Stimulated activated CD8-positive, alpha-beta memory T cell treated with anti-CD3 and anti-CD28 coated beads, Interleukin-2, amount 100 ng/mL, for 48 hours (primary cell): ENCODE data around the gene CIDEB.
A peak's percentile ranks its signal among the peaks of the same experiment; 100 is the strongest.

ENCODE experiments used
- DNase-seq, 2 donors: peaks; one replicate each; pipeline ENCODE4 v3.0.0-alpha.2; 2020; ENCODE audit warnings: low read depth in 2 of 2

Gene CIDEB

DNA sequence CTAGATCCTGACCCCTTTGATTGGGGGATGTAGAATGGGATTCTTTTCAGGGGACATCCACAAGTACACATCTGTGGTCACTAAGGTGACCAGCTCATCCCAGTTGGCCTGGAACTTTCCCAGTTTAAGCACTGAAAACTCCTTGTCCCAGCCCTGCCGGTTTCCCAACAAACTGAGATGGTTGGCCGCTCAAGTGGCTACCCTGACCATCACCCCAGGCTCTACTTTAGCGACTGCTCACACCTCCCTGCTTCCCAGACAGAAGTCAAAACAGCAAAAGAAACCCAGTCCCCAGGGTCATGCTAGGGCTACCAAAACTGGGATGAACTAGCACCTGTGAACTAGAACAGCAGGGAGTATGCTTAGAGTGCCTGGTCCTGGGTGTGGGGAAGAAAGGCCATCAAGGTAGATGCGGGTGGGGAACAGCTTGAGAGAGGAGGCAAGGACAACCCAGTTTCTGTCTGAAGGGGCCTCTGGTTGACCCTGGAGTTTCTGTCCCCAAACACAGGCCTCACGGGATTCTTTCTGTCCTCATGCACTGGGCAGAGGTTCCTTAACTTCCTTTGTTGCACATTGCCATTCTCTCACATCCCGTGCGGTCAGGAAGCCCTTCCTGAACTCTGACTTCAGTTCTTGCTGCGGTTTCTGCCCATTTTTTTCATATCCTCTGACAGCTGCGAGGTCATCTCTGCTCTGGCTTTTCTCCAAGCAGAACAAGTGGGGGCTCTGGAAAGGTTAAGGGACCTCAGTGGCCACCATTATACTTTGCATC lies 5.1 kb upstream of the CIDEB start:
- no peak for DNase-seq

GRCh38 chr14:24311837-24312615 lies 4.2 kb upstream of the CIDEB start:
- DNase-seq = no peak

- peak; percentile 44 to 47 for DNase-seq
Observed at GRCh38 chr14:24310646-24311604, 3.1 kb upstream of the CIDEB start, which contains the start of gene LTB4R. Gene LTB4R (plus strand): TSS chr14:24311502. CDS start chr14:24315652, 4,150 bp downstream.

GRCh38 chr14:24310265-24310645 lies 2.5 kb upstream of the CIDEB start:
- no peak for DNase-seq

GRCh38 chr14:24309538-24310264 lies 1.9 kb upstream of the CIDEB start, which contains the start of gene LTB4R2:
Gene LTB4R2 (plus strand): TSS chr14:24310140. CDS start chr14:24310665, 525 bp downstream.
- DNase-seq = no peak

GRCh38 chr14:24308342-24309124 lies 756 bp upstream of the CIDEB start:
- no peak for DNase-seq

DNA sequence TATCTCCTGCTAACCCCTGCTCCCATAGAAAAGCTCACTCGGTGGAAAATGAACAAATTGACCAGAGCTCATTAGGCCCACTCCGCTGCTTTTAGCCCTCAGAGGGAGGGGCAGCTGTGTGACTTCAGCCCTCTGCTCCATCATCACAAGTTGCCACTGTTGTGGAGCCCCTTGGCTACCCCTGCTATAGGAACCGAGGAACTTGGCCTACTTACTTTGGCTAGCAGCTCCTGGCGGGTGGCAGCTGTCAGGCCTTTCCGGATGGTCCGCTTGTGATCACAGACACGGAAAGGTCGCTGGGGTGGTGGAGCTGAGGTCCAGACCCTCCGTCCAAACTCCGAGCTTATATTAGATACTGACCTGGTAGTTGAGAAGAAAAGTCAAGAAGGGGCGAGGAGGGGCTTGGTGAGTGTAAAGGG lies 612 bp downstream of the CIDEB start:
- DNase-seq = no peak

DNA sequence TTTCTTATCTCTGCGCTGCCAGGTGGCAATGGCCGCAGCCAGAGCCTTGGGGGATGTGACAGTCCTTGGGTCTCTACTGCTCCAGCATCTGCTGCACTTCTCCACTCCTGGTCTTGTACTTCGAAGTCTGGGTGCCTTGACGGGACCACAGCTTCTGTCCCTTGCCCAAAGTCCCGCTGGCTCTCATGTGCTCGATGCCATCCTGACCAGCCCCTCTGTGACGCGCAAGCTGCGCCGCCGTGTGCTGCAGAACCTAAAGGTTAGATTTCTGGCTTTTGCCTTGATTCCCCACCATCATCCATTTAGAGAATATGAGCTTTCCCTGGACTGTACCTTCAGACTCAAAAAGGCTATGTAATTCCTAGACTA lies 3.8 kb downstream of the CIDEB start:
- no peak for DNase-seq

GRCh38 chr14:24300326-24300980 lies 7.3 kb downstream of the CIDEB start:
- no peak for DNase-seq

GRCh38 chr14:24299255-24300191 lies 8.3 kb downstream of the CIDEB start, which contains the start of the genes DHRS1 and NOP9:
Gene DHRS1 (minus strand): TSS chr14:24299780. CDS start chr14:24299106, 674 bp downstream.
Gene NOP9 (plus strand): TSS chr14:24299850. CDS start chr14:24299955, 105 bp downstream.
- DNase-seq = peak; percentile 88 to 91

DNA sequence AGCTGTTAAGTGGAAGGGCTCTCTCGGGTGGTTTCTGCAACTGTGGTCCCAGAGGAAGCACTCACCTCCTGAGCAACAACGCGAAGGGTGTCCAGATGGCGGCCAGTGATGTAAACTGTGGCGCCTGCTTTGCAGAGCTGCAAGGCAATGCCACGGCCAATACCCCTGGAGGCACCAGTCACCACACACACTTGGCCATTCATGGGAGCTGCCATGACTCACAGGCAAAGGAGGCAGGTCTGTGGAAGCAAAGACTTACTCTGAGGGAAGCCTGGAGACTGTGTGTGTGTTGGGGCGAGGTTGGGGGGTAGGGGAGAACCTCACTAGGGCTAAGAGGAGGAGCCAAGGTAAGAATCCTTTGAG lies 8.9 kb downstream of the CIDEB start:
- DNase-seq = no peak

DNA sequence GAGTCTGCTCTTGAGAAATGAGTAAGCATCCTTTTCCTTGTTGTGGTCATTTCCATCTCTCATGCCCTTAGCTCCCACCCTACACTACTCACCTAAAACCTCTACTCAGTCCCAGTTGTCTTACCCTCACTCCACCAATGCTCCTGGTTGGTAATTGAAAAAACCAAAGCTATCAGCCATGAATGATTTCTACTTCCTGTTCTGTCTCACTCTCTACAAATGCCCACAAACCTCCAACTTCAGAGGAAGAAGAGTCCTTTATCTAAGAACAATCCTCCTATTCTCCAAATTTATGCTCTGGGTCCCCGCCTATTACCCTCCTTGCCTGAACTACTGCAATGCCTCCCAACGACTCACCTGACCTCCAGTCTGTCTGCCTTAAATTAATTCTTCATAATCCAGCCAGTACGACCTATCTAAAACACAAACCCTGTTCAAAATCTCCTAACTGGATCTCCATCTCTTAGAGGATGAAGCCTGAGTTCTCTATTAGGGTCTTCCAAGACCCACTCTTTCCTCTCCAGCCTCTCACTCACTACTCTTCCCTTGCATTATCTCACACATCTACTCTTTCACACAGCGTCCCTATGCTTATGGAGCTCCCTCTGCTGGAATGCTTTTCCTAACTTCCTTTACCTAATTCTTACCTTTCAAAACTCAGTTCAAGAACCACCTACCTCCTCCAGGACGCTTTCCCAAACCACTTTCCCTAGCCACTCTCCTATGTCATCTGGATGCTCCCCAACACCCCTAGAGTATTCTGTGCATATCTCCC lies 10.4 kb downstream of the CIDEB start:
- no peak for DNase-seq

GRCh38 chr14:24296341-24297157 lies 11.2 kb downstream of the CIDEB start:
- peak; percentile 36 to 52 for DNase-seq

- DNase-seq = no peak
Observed at GRCh38 chr14:24293525-24293924, 14.3 kb downstream of the CIDEB start.

GRCh38 chr14:24292118-24292807 lies 15.5 kb downstream of the CIDEB start:
- no peak for DNase-seq

DNA sequence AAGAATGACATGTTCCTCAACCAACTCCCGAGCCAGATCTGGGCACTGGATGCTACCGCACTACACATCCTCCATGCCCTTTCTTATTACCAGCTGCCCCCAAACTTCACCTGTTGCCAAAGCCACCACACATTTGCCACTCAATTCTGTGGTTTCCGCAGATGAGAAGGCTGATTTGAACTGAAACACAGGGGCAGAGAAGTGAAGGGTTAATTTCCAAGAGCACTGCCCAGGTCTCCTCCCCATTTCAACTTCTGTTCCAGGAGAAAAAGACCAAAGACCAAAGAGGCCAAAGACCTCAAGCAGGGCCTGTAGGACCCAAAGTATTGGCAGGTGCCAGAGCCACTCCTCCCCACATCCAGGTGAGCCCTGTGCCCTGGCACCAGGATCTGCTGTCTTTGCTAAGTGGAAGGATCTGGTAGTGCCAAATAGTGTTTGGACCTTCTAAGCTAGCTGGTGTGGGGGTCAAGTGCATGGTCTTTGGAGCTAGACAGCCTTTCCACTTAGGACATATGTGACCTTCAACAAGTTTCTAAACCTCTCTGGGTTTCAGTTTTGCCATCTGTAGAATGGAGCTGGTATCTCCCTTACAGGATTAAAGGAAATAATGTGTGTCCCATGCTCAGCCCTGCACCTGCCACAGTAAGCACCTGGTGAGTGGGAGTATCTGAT lies 16.2 kb downstream of the CIDEB start:
- no peak for DNase-seq
